Measurements from ENCODE around the gene LMF1. TPM values are rescaled to one million over a fixed set of nuclear protein-coding genes. Genes with fewer than 3 reads are reported as not detected.
"Not testable (repeated sequence)": the region's sequence is repeated elsewhere in the genome, so short reads cannot be mapped to it uniquely, and the experiment has no call there.

LMF1 gene
- total RNA-seq, 1 experiment from 2014 or later, result 12.8 TPM

DNA sequence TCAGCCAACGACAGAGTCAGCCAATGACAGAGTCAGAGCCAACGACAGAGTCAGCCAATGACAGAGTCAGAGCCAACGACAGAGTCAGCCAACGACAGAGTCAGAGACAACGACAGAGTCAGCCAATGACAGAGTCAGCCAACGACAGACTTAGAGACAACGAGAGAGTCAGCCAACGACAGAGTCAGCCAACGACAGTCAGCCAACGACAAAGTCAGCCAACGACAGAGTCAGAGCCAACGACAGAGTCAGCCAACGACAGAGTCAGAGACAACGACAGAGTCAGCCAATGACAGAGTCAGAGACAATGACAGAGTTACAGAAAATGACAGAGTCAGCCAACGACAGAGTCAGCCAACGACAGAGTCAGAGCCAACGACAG lies 22.9 kb downstream of the LMF1 start:
- RAD21 ChIA-PET (ENCODE audit: low non-redundant PET in 1 of 2, low total read pairs in 2 of 2, uncharacterized antibody in 2 of 2, unreplicated experiment in 2 of 2); H3K4me3 ChIP-seq (replicated peaks in 1 of 2; ENCODE audit: low read depth in 1 of 2, low read length in 2 of 2); H3K4me1 ChIP-seq (ENCODE audit: control insufficient read depth in 1 of 2, insufficient read depth in 2 of 2, low read length in 2 of 2); POLR2A ChIA-PET; H3K27me3 ChIP-seq (ENCODE audit: insufficient read depth, low read length); H4K20me1 ChIP-seq (ENCODE audit: insufficient read depth); H3K9me3 ChIP-seq (ENCODE audit: control insufficient read depth in 1 of 2, insufficient read depth in 1 of 2, low read depth in 1 of 2, low read length in 2 of 2); H3K4me2 ChIP-seq (ENCODE audit: low read length); ATAC-seq; H3K9ac ChIP-seq (ENCODE audit: low read length); intact Hi-C loops (cut with micrococcal nuclease); BruUV-seq (replicated peaks); H3K27ac ChIP-seq (ENCODE audit: low read depth, low read length); CTCF ChIA-PET; DNase-seq (ENCODE audit: low read depth, low spot score); H3K9me2 ChIP-seq (ENCODE audit: insufficient read depth); H2AFZ ChIP-seq (ENCODE audit: low read depth, low read length, poor library complexity, severe bottlenecking); H3K36me3 ChIP-seq (ENCODE audit: control insufficient read depth in 1 of 2, insufficient read depth in 2 of 2, low read length in 2 of 2); H3K79me2 ChIP-seq (ENCODE audit: insufficient read depth, low read length): not testable (repeated sequence)

DNA sequence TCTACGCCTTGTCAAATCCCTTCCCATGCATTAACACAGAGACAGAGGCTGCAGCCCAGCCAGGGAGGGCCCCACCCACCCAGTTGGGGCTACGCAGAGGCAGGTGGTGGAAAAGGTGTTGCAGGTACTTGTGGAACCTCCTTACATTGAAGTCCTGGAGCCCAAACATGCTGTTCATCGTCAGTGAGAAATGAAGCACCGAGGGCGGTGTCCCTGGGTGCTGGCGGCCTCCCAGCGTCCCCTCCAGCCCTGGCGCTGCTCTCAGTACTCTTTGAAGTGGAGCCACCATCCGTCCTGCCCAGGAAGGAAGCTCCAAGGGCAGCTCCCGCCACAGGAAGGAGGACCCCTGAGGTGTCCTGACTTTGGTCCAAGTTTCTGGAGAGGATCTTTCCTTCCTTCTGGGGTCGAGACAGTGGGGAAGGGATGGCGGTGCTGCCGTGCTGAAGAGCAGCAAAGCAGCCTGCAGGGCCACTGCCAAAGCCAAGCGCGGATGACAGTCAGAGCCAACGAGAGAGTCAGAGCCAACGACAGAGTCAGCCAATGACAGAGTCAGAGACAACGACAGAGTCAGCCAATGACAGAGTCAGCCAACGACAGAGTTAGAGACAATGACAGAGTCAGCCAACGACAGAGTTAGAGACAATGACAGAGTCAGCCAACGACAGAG lies 23.4 kb downstream of the LMF1 start:
- Histone ChIP-seq H3K4me2 (ENCODE audit: low read length) (no peak overlapping the region), H3K36me3 (ENCODE audit: control insufficient read depth in 1 of 2, insufficient read depth in 2 of 2, low read length in 2 of 2) (no peaks in the 10 kb centered on the region; a peak in 1 of 4 replicates), H2AFZ (ENCODE audit: low read depth, low read length, poor library complexity, severe bottlenecking) (no peak overlapping the region), H3K27me3 (ENCODE audit: insufficient read depth, low read length) (no peaks in the 10 kb centered on the region), H3K9ac (ENCODE audit: low read length) (no peak overlapping the region), H3K4me3 (replicated peaks in 1 of 2; ENCODE audit: low read depth in 1 of 2, low read length in 2 of 2) (no peak overlapping the region), H4K20me1 (ENCODE audit: insufficient read depth) (no peaks in the 10 kb centered on the region), H3K9me2 (ENCODE audit: insufficient read depth) (no peaks in the 10 kb centered on the region), H3K79me2 (ENCODE audit: insufficient read depth, low read length) (no peaks in the 10 kb centered on the region), H3K27ac (ENCODE audit: low read depth, low read length) (no peak overlapping the region), H3K9me3 (ENCODE audit: control insufficient read depth in 1 of 2, insufficient read depth in 1 of 2, low read depth in 1 of 2, low read length in 2 of 2) (no peaks in the 10 kb centered on the region), H3K4me1 (ENCODE audit: control insufficient read depth in 1 of 2, insufficient read depth in 2 of 2, low read length in 2 of 2) (no peaks in the 10 kb centered on the region)
- RAD21 ChIA-PET (ENCODE audit: low non-redundant PET in 1 of 2, low total read pairs in 2 of 2, uncharacterized antibody in 2 of 2, unreplicated experiment in 2 of 2), result no interaction called here
- DNase-seq (ENCODE audit: low read depth, low spot score) (no peak), ATAC-seq (no peak)
- no TSS peak for BruUV-seq (replicated peaks)
- POLR2A ChIA-PET, result no interaction called here
- intact Hi-C loops (cut with micrococcal nuclease), result no loop called here
- CTCF ChIA-PET, result no interaction called here
- no peak for TF ChIP-seq TCF7L2 (IDR thresholded peaks at IDR 0.05; ENCODE audit: borderline replicate concordance, extremely low read depth, insufficient read depth, insufficient read length)
- no peak for TF ChIP-seq JUND (IDR thresholded peaks at IDR 0.05)
- TF ChIP-seq SRF (IDR thresholded peaks at IDR 0.05; ENCODE audit: low read depth), result no peak
- TF ChIP-seq EZH2phosphoT487 (IDR thresholded peaks at IDR 0.05; ENCODE audit: borderline replicate concordance), result no peak
- TF ChIP-seq CEBPB (IDR thresholded peaks at IDR 0.05; ENCODE audit: low read depth), result no peak
- no peak for TF ChIP-seq POLR2AphosphoS5 (IDR thresholded peaks at IDR 0.05; ENCODE audit: low read depth, low read length)
- no peak for TF ChIP-seq CBX3 (IDR thresholded peaks at IDR 0.05; ENCODE audit: low read depth)
- TF ChIP-seq, protein P1, sequence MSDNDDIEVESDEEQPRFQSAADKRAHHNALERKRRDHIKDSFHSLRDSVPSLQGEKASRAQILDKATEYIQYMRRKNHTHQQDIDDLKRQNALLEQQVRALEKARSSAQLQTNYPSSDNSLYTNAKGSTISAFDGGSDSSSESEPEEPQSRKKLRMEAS (IDR thresholded peaks at IDR 0.05), result no peak
- no peak for TF ChIP-seq FOSL1 (IDR thresholded peaks at IDR 0.05; ENCODE audit: low read depth)
- TF ChIP-seq SP1 (IDR thresholded peaks at IDR 0.05; ENCODE audit: low read depth), result no peak
- no peak for TF ChIP-seq RAD21 (IDR thresholded peaks at IDR 0.05; ENCODE audit: low read depth)
- TF ChIP-seq YY1 (IDR thresholded peaks at IDR 0.05; ENCODE audit: extremely low read depth, insufficient replicate concordance, low read depth, low read length), result no peak
- TF ChIP-seq, protein P2, sequence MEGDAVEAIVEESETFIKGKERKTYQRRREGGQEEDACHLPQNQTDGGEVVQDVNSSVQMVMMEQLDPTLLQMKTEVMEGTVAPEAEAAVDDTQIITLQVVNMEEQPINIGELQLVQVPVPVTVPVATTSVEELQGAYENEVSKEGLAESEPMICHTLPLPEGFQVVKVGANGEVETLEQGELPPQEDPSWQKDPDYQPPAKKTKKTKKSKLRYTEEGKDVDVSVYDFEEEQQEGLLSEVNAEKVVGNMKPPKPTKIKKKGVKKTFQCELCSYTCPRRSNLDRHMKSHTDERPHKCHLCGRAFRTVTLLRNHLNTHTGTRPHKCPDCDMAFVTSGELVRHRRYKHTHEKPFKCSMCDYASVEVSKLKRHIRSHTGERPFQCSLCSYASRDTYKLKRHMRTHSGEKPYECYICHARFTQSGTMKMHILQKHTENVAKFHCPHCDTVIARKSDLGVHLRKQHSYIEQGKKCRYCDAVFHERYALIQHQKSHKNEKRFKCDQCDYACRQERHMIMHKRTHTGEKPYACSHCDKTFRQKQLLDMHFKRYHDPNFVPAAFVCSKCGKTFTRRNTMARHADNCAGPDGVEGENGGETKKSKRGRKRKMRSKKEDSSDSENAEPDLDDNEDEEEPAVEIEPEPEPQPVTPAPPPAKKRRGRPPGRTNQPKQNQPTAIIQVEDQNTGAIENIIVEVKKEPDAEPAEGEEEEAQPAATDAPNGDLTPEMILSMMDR (IDR thresholded peaks at IDR 0.05 in 2 of 3, conservative IDR thresholded peaks at IDR 0.05 in 1 of 3; ENCODE audit: borderline replicate concordance in 1 of 3, insufficient read depth in 1 of 3, low read depth in 2 of 3, low read length in 2 of 3), result no peak
- TF ChIP-seq EZH2 (IDR thresholded peaks at IDR 0.05), result no peak
- TF ChIP-seq, protein P3, sequence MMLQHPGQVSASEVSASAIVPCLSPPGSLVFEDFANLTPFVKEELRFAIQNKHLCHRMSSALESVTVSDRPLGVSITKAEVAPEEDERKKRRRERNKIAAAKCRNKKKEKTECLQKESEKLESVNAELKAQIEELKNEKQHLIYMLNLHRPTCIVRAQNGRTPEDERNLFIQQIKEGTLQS (IDR thresholded peaks at IDR 0.05), result no peak
- no peak for TF ChIP-seq ZFX (IDR thresholded peaks at IDR 0.05)
- no peak for TF ChIP-seq EGR1 (IDR thresholded peaks at IDR 0.05; ENCODE audit: low read depth)
- TF ChIP-seq SIN3A (IDR thresholded peaks at IDR 0.05; ENCODE audit: low read depth), result no peak

Data from HCT116 (cell line).